ENCODE data around the gene LMAN2.

Gene LMAN2

GRCh38 chr5:177367981-177368868 is 16.8 kb upstream of the LMAN2 start:
- Histone ChIP-seq H3K9me3 (ENCODE audit: low read depth, low read length) (no peaks in the 10 kb centered on the region), H3K9ac (ENCODE audit: insufficient read length) (no peak overlapping the region), H3K4me3 (no peak overlapping the region), H3K36me3 (ENCODE audit: insufficient read depth, low read length) (no peaks in the 10 kb centered on the region), H3K27ac (no peak overlapping the region)
- no peak for DNase-seq (ENCODE audit: low read depth, low spot score)
- no peak for TF ChIP-seq POLR2AphosphoS5 (IDR thresholded peaks at IDR 0.05; ENCODE audit: borderline replicate concordance, low read depth, low read length)
- TF ChIP-seq EZH2 (IDR thresholded peaks at IDR 0.05) = no peak
- no peak for TF ChIP-seq FOXP2 (optimal IDR thresholded peaks at IDR 0.05; ENCODE audit: control extremely low read depth, extremely low read length, insufficient read depth)

GRCh38 chr5:177367323-177367848 is 15.9 kb upstream of the LMAN2 start:
- Histone ChIP-seq H3K36me3 (ENCODE audit: insufficient read depth, low read length) (no peaks in the 10 kb centered on the region), H3K27ac (no peak overlapping the region), H3K9me3 (ENCODE audit: low read depth, low read length) (no peaks in the 10 kb centered on the region), H3K4me3 (no peak overlapping the region), H3K9ac (ENCODE audit: insufficient read length) (no peak overlapping the region)
- no peak for DNase-seq (ENCODE audit: low read depth, low spot score)
- TF ChIP-seq FOXP2 (optimal IDR thresholded peaks at IDR 0.05; ENCODE audit: control extremely low read depth, extremely low read length, insufficient read depth) (no peak), EZH2 (IDR thresholded peaks at IDR 0.05) (no peak), POLR2AphosphoS5 (IDR thresholded peaks at IDR 0.05; ENCODE audit: borderline replicate concordance, low read depth, low read length) (no peak)

- Histone ChIP-seq H3K4me3 (0 out of 2 replicates have a peak overlapping the region, but pooled peaks have one; percentile 30), H3K36me3 (ENCODE audit: insufficient read depth, low read length) (no peaks in the 10 kb centered on the region), H3K9me3 (ENCODE audit: low read depth, low read length) (no peaks in the 10 kb centered on the region), H3K9ac (ENCODE audit: insufficient read length) (peak overlapping the region; percentile 41), H3K27ac (peak overlapping the region; percentile 42; the same call in 1 of the 2 replicates)
- no peak for DNase-seq (ENCODE audit: low read depth, low spot score)
- TF ChIP-seq EZH2 (IDR thresholded peaks at IDR 0.05) (no peak), FOXP2 (optimal IDR thresholded peaks at IDR 0.05; ENCODE audit: control extremely low read depth, extremely low read length, insufficient read depth) (no peak), POLR2AphosphoS5 (IDR thresholded peaks at IDR 0.05; ENCODE audit: borderline replicate concordance, low read depth, low read length) (no peak)
These were observed 15.3 kb upstream of the LMAN2 start for GRCh38 chr5:177366528-177367322.

- no peak overlapping the region for H3K4me3 ChIP-seq
- no peak overlapping the region for H3K9ac ChIP-seq (ENCODE audit: insufficient read length)
- H3K9me3 ChIP-seq (ENCODE audit: low read depth, low read length) = no peaks in the 10 kb centered on the region
- DNase-seq (ENCODE audit: low read depth, low spot score) = no peak
- TF ChIP-seq POLR2AphosphoS5 (IDR thresholded peaks at IDR 0.05; ENCODE audit: borderline replicate concordance, low read depth, low read length) (no peak), EZH2 (IDR thresholded peaks at IDR 0.05) (no peak)
- peak overlapping the region; percentile 42; the same call in 1 of the 2 replicates for H3K27ac ChIP-seq
- H3K36me3 ChIP-seq (ENCODE audit: insufficient read depth, low read length) = no peaks in the 10 kb centered on the region
These were observed 14.5 kb upstream of the LMAN2 start for GRCh38 chr5:177365845-177366527.

GRCh38 chr5:177364159-177364962 is 12.9 kb upstream of the LMAN2 start:
- Histone ChIP-seq H3K4me3 (no peak overlapping the region), H3K36me3 (ENCODE audit: insufficient read depth, low read length) (no peaks in the 10 kb centered on the region), H3K9me3 (ENCODE audit: low read depth, low read length) (no peaks in the 10 kb centered on the region), H3K9ac (ENCODE audit: insufficient read length) (no peak overlapping the region), H3K27ac (no peak overlapping the region)
- no peak for TF ChIP-seq POLR2AphosphoS5 (IDR thresholded peaks at IDR 0.05; ENCODE audit: borderline replicate concordance, low read depth, low read length)
- DNase-seq (ENCODE audit: low read depth, low spot score) = no peak

GRCh38 chr5:177363565-177363964 is 12.1 kb upstream of the LMAN2 start:
- Histone ChIP-seq H3K36me3 (ENCODE audit: insufficient read depth, low read length) (no peaks in the 10 kb centered on the region), H3K9me3 (ENCODE audit: low read depth, low read length) (no peaks in the 10 kb centered on the region), H3K4me3 (peak overlapping the region; percentile 74), H3K9ac (ENCODE audit: insufficient read length) (no peak overlapping the region), H3K27ac (no peak overlapping the region)
- no peak for TF ChIP-seq FOXP2 (optimal IDR thresholded peaks at IDR 0.05; ENCODE audit: control extremely low read depth, extremely low read length, insufficient read depth)
- TF ChIP-seq POLR2AphosphoS5 (IDR thresholded peaks at IDR 0.05; ENCODE audit: borderline replicate concordance, low read depth, low read length) = no peak
- TF ChIP-seq EZH2 (IDR thresholded peaks at IDR 0.05) = no peak
- no peak for DNase-seq (ENCODE audit: low read depth, low spot score)

- Histone ChIP-seq H3K9ac (ENCODE audit: insufficient read length) (no peak overlapping the region), H3K4me3 (peak overlapping the region; percentile 74), H3K27ac (no peak overlapping the region), H3K36me3 (ENCODE audit: insufficient read depth, low read length) (no peaks in the 10 kb centered on the region), H3K9me3 (ENCODE audit: low read depth, low read length) (no peaks in the 10 kb centered on the region)
- no peak for DNase-seq (ENCODE audit: low read depth, low spot score)
- TF ChIP-seq POLR2AphosphoS5 (IDR thresholded peaks at IDR 0.05; ENCODE audit: borderline replicate concordance, low read depth, low read length) (peak; percentile 40; the same call in 1 of the 2 replicates), FOXP2 (optimal IDR thresholded peaks at IDR 0.05; ENCODE audit: control extremely low read depth, extremely low read length, insufficient read depth) (no peak), EZH2 (IDR thresholded peaks at IDR 0.05) (no peak)
These were observed 11.4 kb upstream of the LMAN2 start for GRCh38 chr5:177362610-177363507.
